H9 (cell line): ENCODE results near the gene PDE3A. TPM values are rescaled to one million over a fixed set of nuclear protein-coding genes. Genes with fewer than 3 reads are reported as not detected.

ENCODE experiments used
- DNase-seq: peaks from one replicate; pipeline ENCODE4 v3.0.0-alpha.2; 2017
- H2AFZ ChIP-seq: one replicate; pipeline ENCODE4 v1.6.1; 2013; ENCODE audit warnings: mild to moderate bottlenecking, low read length, control low read depth, moderate library complexity
- H2AK5ac ChIP-seq: 2 replicates; pipeline ENCODE4 v1.6.1; 2013; ENCODE audit warnings: low read length, control low read depth, mixed read lengths; ENCODE audit not compliant: insufficient read length
- H2BK120ac ChIP-seq: one replicate; pipeline ENCODE4 v1.6.1; 2013; ENCODE audit warnings: low read depth, mild to moderate bottlenecking, low read length, control low read depth, inconsistent platforms; ENCODE audit not compliant: poor library complexity, severe bottlenecking
- H2BK12ac ChIP-seq: 2 replicates; pipeline ENCODE4 v1.6.1; 2013; ENCODE audit warnings: low read length, control low read depth, mixed read lengths, low read depth; ENCODE audit not compliant: insufficient read length
- H2BK15ac ChIP-seq: 2 replicates; pipeline ENCODE4 v1.6.1; 2013; ENCODE audit warnings: low read depth, low read length, control low read depth
- H2BK20ac ChIP-seq: one replicate; pipeline ENCODE4 v1.6.1; 2013; ENCODE audit warnings: low read depth, mild to moderate bottlenecking, low read length, control low read depth, inconsistent platforms; ENCODE audit not compliant: poor library complexity, severe bottlenecking
- H2BK5ac ChIP-seq: 2 replicates; pipeline ENCODE4 v1.6.1; 2013; ENCODE audit warnings: low read length, control low read depth, mixed read lengths; ENCODE audit not compliant: insufficient read length
- H3K14ac ChIP-seq: 2 replicates; pipeline ENCODE4 v1.6.1; 2013; ENCODE audit warnings: low read length, control low read depth; ENCODE audit not compliant: insufficient read depth
- H3K18ac ChIP-seq: 2 replicates; pipeline ENCODE4 v1.6.1; 2013; ENCODE audit warnings: low read depth, mild to moderate bottlenecking, mixed read lengths, low read length, control low read depth; ENCODE audit not compliant: insufficient read length
- H3K23ac ChIP-seq: 2 replicates; pipeline ENCODE4 v1.6.1; 2013; ENCODE audit warnings: low read length, control low read depth, mixed read lengths, low read depth; ENCODE audit not compliant: insufficient read length
- H3K23me2 ChIP-seq: 2 replicates; pipeline ENCODE4 v1.6.1; 2013; ENCODE audit warnings: low read depth, mild to moderate bottlenecking, mixed read lengths, low read length, control low read depth; ENCODE audit not compliant: insufficient read length, poor library complexity, severe bottlenecking
- H3K27ac ChIP-seq: 2 replicates; pipeline ENCODE4 v1.5.1; 2013; ENCODE audit warnings: low read length, control low read depth, mixed read lengths, low read depth; ENCODE audit not compliant: insufficient read length
- H3K27me3 ChIP-seq: 2 replicates; pipeline ENCODE4 v1.6.1; 2013; ENCODE audit warnings: low read length, control low read depth, inconsistent platforms; ENCODE audit not compliant: insufficient read depth
- H3K4ac ChIP-seq: 2 replicates; pipeline ENCODE4 v1.6.1; 2013; ENCODE audit warnings: low read depth, mild to moderate bottlenecking, control low read depth, inconsistent platforms, low read length, moderate library complexity
- H3K4me1 ChIP-seq: 2 replicates; pipeline ENCODE4 v1.6.1; 2013; ENCODE audit warnings: low read length, control low read depth, inconsistent platforms; ENCODE audit not compliant: insufficient read depth
- H3K4me2 ChIP-seq: 2 replicates; pipeline ENCODE4 v1.6.1; 2013; ENCODE audit warnings: low read length, control low read depth, mixed read lengths; ENCODE audit not compliant: insufficient read length, insufficient read depth
- H3K56ac ChIP-seq: 2 replicates; pipeline ENCODE4 v1.6.1; 2013; ENCODE audit warnings: low read depth, mild to moderate bottlenecking, mixed read lengths, low read length, control low read depth; ENCODE audit not compliant: insufficient read length
- H3K79me1 ChIP-seq: 2 replicates; pipeline ENCODE4 v1.6.1; 2013; ENCODE audit warnings: low read depth, mild to moderate bottlenecking, moderate library complexity, low read length, control low read depth, inconsistent platforms; ENCODE audit not compliant: insufficient read depth, poor library complexity, severe bottlenecking
- H3K79me2 ChIP-seq: 2 replicates; pipeline ENCODE4 v1.6.1; 2013; ENCODE audit warnings: low read length, control low read depth, inconsistent platforms; ENCODE audit not compliant: insufficient read depth
- H3K9ac ChIP-seq: 2 replicates; pipeline ENCODE4 v1.6.1; 2013; ENCODE audit warnings: low read length, control low read depth, mixed read lengths; ENCODE audit not compliant: insufficient read length; ENCODE audit errors: extremely low read depth
- H3K9me3 ChIP-seq: one replicate; pipeline ENCODE4 v1.6.1; 2013; ENCODE audit warnings: low read depth, low read length, inconsistent platforms; ENCODE audit not compliant: control insufficient read depth
- H3T11ph ChIP-seq: one replicate; pipeline ENCODE4 v1.6.1; 2013; ENCODE audit warnings: mild to moderate bottlenecking, low read length, control low read depth, inconsistent platforms
- H4K20me1 ChIP-seq: one replicate; pipeline ENCODE4 v1.6.1; 2013; ENCODE audit not compliant: control insufficient read depth, insufficient read length, insufficient read depth
- H4K5ac ChIP-seq: 2 replicates; pipeline ENCODE4 v1.6.1; 2013; ENCODE audit warnings: low read depth, mild to moderate bottlenecking, mixed read lengths, low read length, control low read depth; ENCODE audit not compliant: insufficient read length
- H4K8ac ChIP-seq: replicated peaks from 2 replicates; pipeline ENCODE4 v1.6.1; 2013; ENCODE audit warnings: low read length, control low read depth, mixed read lengths, low read depth; ENCODE audit not compliant: insufficient read length
- H4K91ac ChIP-seq: 2 replicates; pipeline ENCODE4 v1.6.1; 2013; ENCODE audit warnings: low read depth, mild to moderate bottlenecking, moderate library complexity, mixed read lengths, low read length, control low read depth; ENCODE audit not compliant: insufficient read length
- H3K27ac Mint-ChIP-seq, 3 experiments: 2 replicates in 2 of 3; 3 replicates in 1 of 3; pipeline ENCODE4 v1.8.0; 2020 to 2021; ENCODE audit warnings: mixed read lengths in 3 of 3, mild to moderate bottlenecking in 1 of 3, moderate library complexity in 1 of 3
- H3K27me3 Mint-ChIP-seq: 2 replicates; pipeline ENCODE4 v1.8.0; 2021; ENCODE audit warnings: low read depth, mild to moderate bottlenecking, moderate library complexity, mixed read lengths
- H3K36me3 Mint-ChIP-seq, 3 experiments: 2 replicates in 2 of 3; 3 replicates in 1 of 3; pipeline ENCODE4 v1.8.0; 2020 to 2021; ENCODE audit warnings: low read depth in 3 of 3, mixed read lengths in 3 of 3; ENCODE audit not compliant: insufficient read depth in 1 of 3
- H3K4me1 Mint-ChIP-seq, 2 experiments: 2 replicates each; pipeline ENCODE4 v1.8.0; 2020; ENCODE audit warnings: mixed read lengths in 2 of 2
- H3K4me3 Mint-ChIP-seq, 2 experiments: 2 replicates in 1 of 2; 3 replicates in 1 of 2; pipeline ENCODE4 v1.8.0; 2020 to 2021; ENCODE audit warnings: mild to moderate bottlenecking in 2 of 2, mixed read lengths in 2 of 2, moderate library complexity in 1 of 2
- H3K9me3 Mint-ChIP-seq, 2 experiments: 2 replicates in 1 of 2; 3 replicates in 1 of 2; pipeline ENCODE4 v1.8.0; 2020; ENCODE audit warnings: mild to moderate bottlenecking in 2 of 2, mixed read lengths in 2 of 2, moderate library complexity in 1 of 2
- CTCF ChIP-seq: fragments of 200-600 bp; sonication (generic); conservative IDR thresholded peaks from 3 replicates; pipeline ENCODE4 v1.8.0; 2021; ENCODE audit warnings: antibody characterized with exemption, mild to moderate bottlenecking
- WGBS: extraction: QIAGEN DNeasy Blood & Tissue Kit; methylation state at CpG from one replicate; pipeline ENCODE4 v1.1.7; 2013; ENCODE audit warnings: missing lambda C conversion rate, low lambda C conversion rate, mixed read lengths; ENCODE audit not compliant: insufficient read length; ENCODE audit errors: extremely low coverage; 5-methylcytosine and 5-hydroxymethylcytosine counted together
- total RNA-seq: library from RNA; stranded (reverse); gene quantifications from 2 replicates; pipeline ENCODE4 v1.2.1, GENCODE V29; 2021

PDE3A gene
- total RNA-seq, 1 experiment from 2014 or later = 3.0 TPM

GRCh38 chr12:20339060-20339459 lies 29.3 kb upstream of the PDE3A start:
- no peaks in the 10 kb centered on the region for H3K27me3 ChIP-seq
- no peak overlapping the region for H2BK12ac ChIP-seq
- H2BK20ac ChIP-seq = no peak overlapping the region
- TF ChIP-seq CTCF = no peak
- no peak overlapping the region for H3K27ac ChIP-seq
- Mint-ChIP-seq H3K27me3 (no peaks in the 10 kb centered on the region), H3K36me3 (peaks cover 5 to 22% (median 8%) of the 10 kb centered on the region in 3 experiments; a peak in 6 of 7 replicates), H3K27ac (no peak overlapping the region), H3K4me1 (no peaks in the 10 kb centered on the region), H3K9me3 (peaks cover 18 to 27% of the 10 kb centered on the region in 2 experiments), H3K4me3 (no peak overlapping the region)
- no peak for DNase-seq
- no peak overlapping the region for H3K56ac ChIP-seq
- H3K23ac ChIP-seq = no peak overlapping the region
- no peaks in the 10 kb centered on the region for H3K79me2 ChIP-seq
- no peak overlapping the region for H2AFZ ChIP-seq
- no peaks in the 10 kb centered on the region for H3K23me2 ChIP-seq
- H3T11ph ChIP-seq = no peak overlapping the region
- H4K5ac ChIP-seq = no peak overlapping the region
- no peak overlapping the region for H4K8ac ChIP-seq
- H3K9ac ChIP-seq = no peak overlapping the region
- no peaks in the 10 kb centered on the region for H3K4me1 ChIP-seq
- no peaks in the 10 kb centered on the region for H4K20me1 ChIP-seq
- no peak overlapping the region for H2BK5ac ChIP-seq
- no peaks in the 10 kb centered on the region for H3K9me3 ChIP-seq
- no peak overlapping the region for H3K14ac ChIP-seq
- H3K4me2 ChIP-seq = no peak overlapping the region
- no peaks in the 10 kb centered on the region for H3K79me1 ChIP-seq
- no peak overlapping the region for H3K18ac ChIP-seq
- H2BK15ac ChIP-seq = no peak overlapping the region
- H2BK120ac ChIP-seq = no peak overlapping the region
- H4K91ac ChIP-seq = no peak overlapping the region
- no peak overlapping the region for H2AK5ac ChIP-seq
- H3K4ac ChIP-seq = no peak overlapping the region
- no CpG with 5 or more reads among the region's 2 CpGs for WGBS
